Measurements from ENCODE around the gene ABHD17A.

ABHD17A gene

GRCh38 chr19:1911098-1911497, 25.8 kb upstream of the ABHD17A start:
- TF ChIP-seq CTCF (IDR thresholded peaks at IDR 0.05; ENCODE audit: low read depth, low read length, missing control alignments): no peak
- H3K4me3 ChIP-seq (replicated peaks; ENCODE audit: low read depth, low read length): no peak overlapping the region
- DNase-seq (ENCODE audit: extremely low read depth, low read depth): no peak

- DNase-seq (ENCODE audit: extremely low read depth, low read depth): no peak
- TF ChIP-seq CTCF (IDR thresholded peaks at IDR 0.05; ENCODE audit: low read depth, low read length, missing control alignments): no peak
- H3K4me3 ChIP-seq (replicated peaks; ENCODE audit: low read depth, low read length): no peak overlapping the region
Measured at GRCh38 chr19:1910177-1910576, 24.9 kb upstream of the ABHD17A start.

- no peak for DNase-seq (ENCODE audit: extremely low read depth, low read depth)
- no peak for TF ChIP-seq CTCF (IDR thresholded peaks at IDR 0.05; ENCODE audit: low read depth, low read length, missing control alignments)
- no peak overlapping the region for H3K4me3 ChIP-seq (replicated peaks; ENCODE audit: low read depth, low read length)
Measured at GRCh38 chr19:1909761-1910080, 24.4 kb upstream of the ABHD17A start.

- no peak overlapping the region for H3K4me3 ChIP-seq (replicated peaks; ENCODE audit: low read depth, low read length)
- no peak for DNase-seq (ENCODE audit: extremely low read depth, low read depth)
- no peak for TF ChIP-seq CTCF (IDR thresholded peaks at IDR 0.05; ENCODE audit: low read depth, low read length, missing control alignments)
Measured at GRCh38 chr19:1908364-1908678, 23.0 kb upstream of the ABHD17A start.

- no peak for TF ChIP-seq CTCF (IDR thresholded peaks at IDR 0.05; ENCODE audit: low read depth, low read length, missing control alignments)
- DNase-seq (ENCODE audit: extremely low read depth, low read depth): no peak
- H3K4me3 ChIP-seq (replicated peaks; ENCODE audit: low read depth, low read length): no peak overlapping the region
Measured at GRCh38 chr19:1907563-1908363, 22.5 kb upstream of the ABHD17A start.

- TF ChIP-seq CTCF (IDR thresholded peaks at IDR 0.05; ENCODE audit: low read depth, low read length, missing control alignments): no peak
- no peak for DNase-seq (ENCODE audit: extremely low read depth, low read depth)
- no peak overlapping the region for H3K4me3 ChIP-seq (replicated peaks; ENCODE audit: low read depth, low read length)
Measured at GRCh38 chr19:1906985-1907562, 21.8 kb upstream of the ABHD17A start.
